ENCODE data around the gene KCTD15. TPM values are rescaled to one million over a fixed set of nuclear protein-coding genes. Genes with fewer than 3 reads are reported as not detected.

Gene KCTD15
- total and polyA plus RNA-seq, 4 donors: 13.8 to 42.7 (median 30.5) TPM

DNA sequence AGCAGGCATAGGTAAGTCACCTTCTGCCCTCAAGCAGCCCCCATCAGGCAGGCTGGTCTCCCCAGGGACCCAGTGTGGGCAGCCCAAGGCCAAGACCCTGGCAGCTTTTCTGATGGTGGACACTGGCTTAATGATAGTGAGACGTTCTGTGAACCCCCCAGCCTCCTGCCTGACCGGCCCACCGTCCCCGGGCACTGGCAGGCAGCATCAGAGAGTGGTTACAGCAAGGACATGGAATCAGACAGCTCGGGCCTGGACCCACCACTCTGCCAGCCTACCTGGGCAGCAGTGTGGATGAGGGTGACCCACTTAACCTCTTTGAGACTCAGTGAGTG, 45.3 kb upstream of the KCTD15 start:
- Histone ChIP-seq H3K27me3 (ENCODE audit: control insufficient read depth in 3 of 3, insufficient read depth in 3 of 3, low read length in 2 of 3) (peaks cover 0 to 7% (median 3%) of the 10 kb centered on the region in 3 donors), H3K36me3 (ENCODE audit: control insufficient read depth in 4 of 4, insufficient read depth in 4 of 4, low read length in 4 of 4) (no peaks in the 10 kb centered on the region), H3K4me1 (ENCODE audit: control insufficient read depth in 5 of 5, insufficient read depth in 5 of 5, low read length in 5 of 5) (no peaks in the 10 kb centered on the region), H3K27ac (ENCODE audit: low read depth in 1 of 2, low read length in 1 of 2) (no peak overlapping the region), H3K4me3 (no peak overlapping the region), H3K9me3 (ENCODE audit: control insufficient read depth in 4 of 4, insufficient read depth in 3 of 4, low read length in 3 of 4) (no peaks in the 10 kb centered on the region), H3K9ac (ENCODE audit: insufficient read depth in 1 of 2, low read length in 2 of 2) (no peak overlapping the region)
- 76 to 87% methylated on average over 5 of the region's 5 CpGs for WGBS, 2 donors
- no peak for ATAC-seq (ENCODE audit: insufficient read depth, low FRiP score)
- no peak for DNase-seq
- TF ChIP-seq, protein P1, sequence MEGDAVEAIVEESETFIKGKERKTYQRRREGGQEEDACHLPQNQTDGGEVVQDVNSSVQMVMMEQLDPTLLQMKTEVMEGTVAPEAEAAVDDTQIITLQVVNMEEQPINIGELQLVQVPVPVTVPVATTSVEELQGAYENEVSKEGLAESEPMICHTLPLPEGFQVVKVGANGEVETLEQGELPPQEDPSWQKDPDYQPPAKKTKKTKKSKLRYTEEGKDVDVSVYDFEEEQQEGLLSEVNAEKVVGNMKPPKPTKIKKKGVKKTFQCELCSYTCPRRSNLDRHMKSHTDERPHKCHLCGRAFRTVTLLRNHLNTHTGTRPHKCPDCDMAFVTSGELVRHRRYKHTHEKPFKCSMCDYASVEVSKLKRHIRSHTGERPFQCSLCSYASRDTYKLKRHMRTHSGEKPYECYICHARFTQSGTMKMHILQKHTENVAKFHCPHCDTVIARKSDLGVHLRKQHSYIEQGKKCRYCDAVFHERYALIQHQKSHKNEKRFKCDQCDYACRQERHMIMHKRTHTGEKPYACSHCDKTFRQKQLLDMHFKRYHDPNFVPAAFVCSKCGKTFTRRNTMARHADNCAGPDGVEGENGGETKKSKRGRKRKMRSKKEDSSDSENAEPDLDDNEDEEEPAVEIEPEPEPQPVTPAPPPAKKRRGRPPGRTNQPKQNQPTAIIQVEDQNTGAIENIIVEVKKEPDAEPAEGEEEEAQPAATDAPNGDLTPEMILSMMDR (IDR thresholded peaks at IDR 0.05; ENCODE audit: control extremely low read depth, extremely low read depth): no peak

DNA sequence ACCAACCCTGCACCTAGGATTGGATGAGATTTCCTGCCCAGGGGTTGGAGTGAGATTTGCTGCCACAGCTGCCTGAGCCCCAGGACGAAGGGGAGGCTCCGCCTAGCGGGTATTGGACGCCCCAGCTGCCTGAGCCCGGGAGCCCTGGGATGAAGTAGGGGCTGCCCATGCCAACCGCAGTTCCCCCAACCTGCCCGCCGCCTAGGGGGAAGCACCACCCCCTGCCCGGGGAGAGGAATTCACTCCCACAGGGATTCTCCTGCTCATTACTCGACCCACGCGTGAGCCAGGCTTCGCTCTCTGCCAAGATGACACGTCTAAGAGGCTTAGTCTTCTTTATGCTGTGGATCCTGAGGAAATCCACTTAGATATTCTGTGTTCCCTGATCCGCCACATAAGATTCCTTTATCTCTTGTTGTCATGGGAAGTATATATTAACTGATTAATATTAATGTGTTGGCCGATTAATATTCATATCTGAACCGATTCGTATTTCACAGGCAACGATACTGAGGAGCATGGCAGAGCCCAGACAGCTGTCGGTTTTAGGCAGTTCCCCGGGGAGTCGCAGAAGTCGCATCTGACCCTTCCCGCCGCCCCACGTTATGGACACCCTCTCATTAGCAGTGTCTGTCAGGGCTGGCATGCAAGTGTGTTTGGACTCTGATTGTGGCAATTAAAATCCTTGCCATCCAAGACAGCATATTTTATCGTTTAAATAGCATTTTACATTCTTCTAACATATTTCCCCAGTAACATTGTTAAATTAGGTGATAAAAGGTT, 44.5 kb upstream of the KCTD15 start:
- WGBS, 2 donors: 67 to 73% methylated on average over 27 of the region's 27 CpGs

DNA sequence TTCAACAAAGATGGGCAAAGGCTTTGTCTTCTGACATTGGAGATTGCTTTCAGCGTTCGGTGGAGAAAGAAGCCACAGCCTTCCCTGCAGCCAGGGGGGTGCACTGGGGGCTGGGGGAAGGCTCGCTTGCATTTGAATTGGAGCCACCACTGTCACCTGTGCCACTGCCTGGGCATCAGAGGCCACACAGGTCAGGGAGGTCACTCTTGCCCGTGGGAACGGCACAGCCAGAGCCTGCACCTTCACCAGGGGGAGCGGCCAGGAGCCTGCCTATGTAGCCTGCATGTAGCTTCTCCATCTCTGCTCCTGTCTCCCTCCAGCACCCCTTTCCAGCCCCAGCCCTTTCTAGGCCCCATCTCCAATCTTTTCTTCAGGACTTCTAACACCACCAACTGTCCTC, 43.7 kb upstream of the KCTD15 start:
- Histone ChIP-seq H3K9me3 (ENCODE audit: control insufficient read depth in 4 of 4, insufficient read depth in 3 of 4, low read length in 3 of 4) (no peaks in the 10 kb centered on the region), H3K4me1 (ENCODE audit: control insufficient read depth in 5 of 5, insufficient read depth in 5 of 5, low read length in 5 of 5) (no peaks in the 10 kb centered on the region), H3K36me3 (ENCODE audit: control insufficient read depth in 4 of 4, insufficient read depth in 4 of 4, low read length in 4 of 4) (no peaks in the 10 kb centered on the region), H3K27me3 (ENCODE audit: control insufficient read depth in 3 of 3, insufficient read depth in 3 of 3, low read length in 2 of 3) (peaks cover 0 to 7% (median 3%) of the 10 kb centered on the region in 3 donors), H3K9ac (ENCODE audit: insufficient read depth in 1 of 2, low read length in 2 of 2) (no peak overlapping the region), H3K4me3 (no peak overlapping the region), H3K27ac (ENCODE audit: low read depth in 1 of 2, low read length in 1 of 2) (no peak overlapping the region)
- 75 to 81% methylated on average over 5 to 6 of the region's 6 CpGs for WGBS, 2 donors
- ATAC-seq (ENCODE audit: insufficient read depth, low FRiP score) (no peak), DNase-seq (no peak)
- TF ChIP-seq, protein P1 (IDR thresholded peaks at IDR 0.05; ENCODE audit: control extremely low read depth, extremely low read depth): no peak

More for the DNA sequence above, 44.5 kb upstream of the KCTD15 start:
- DNase-seq: peak in 1 of 3 donors; percentile 29
- H3K4me3 ChIP-seq: no peak overlapping the region
- TF ChIP-seq, protein P1 (IDR thresholded peaks at IDR 0.05; ENCODE audit: control extremely low read depth, extremely low read depth): no peak
- no peaks in the 10 kb centered on the region for H3K9me3 ChIP-seq (ENCODE audit: control insufficient read depth in 4 of 4, insufficient read depth in 3 of 4, low read length in 3 of 4)
- H3K36me3 ChIP-seq (ENCODE audit: control insufficient read depth in 4 of 4, insufficient read depth in 4 of 4, low read length in 4 of 4): no peaks in the 10 kb centered on the region
- peaks cover 0 to 7% (median 3%) of the 10 kb centered on the region in 3 donors for H3K27me3 ChIP-seq (ENCODE audit: control insufficient read depth in 3 of 3, insufficient read depth in 3 of 3, low read length in 2 of 3)
- no peak overlapping the region for H3K27ac ChIP-seq (ENCODE audit: low read depth in 1 of 2, low read length in 1 of 2)
- H3K9ac ChIP-seq (ENCODE audit: insufficient read depth in 1 of 2, low read length in 2 of 2): no peak overlapping the region
- ATAC-seq (ENCODE audit: insufficient read depth, low FRiP score): no peak
- no peaks in the 10 kb centered on the region for H3K4me1 ChIP-seq (ENCODE audit: control insufficient read depth in 5 of 5, insufficient read depth in 5 of 5, low read length in 5 of 5)

All from lung (tissue), 12 donors.